H1 (cell line): ENCODE results near the gene KSR2. TPM values are rescaled to one million over a fixed set of nuclear protein-coding genes. Genes with fewer than 3 reads are reported as not detected.

Experiments used
- CTCF ChIA-PET: fragments of 300-600 bp; sonication (Branson Sonifier 250); formaldehyde crosslinking; loops from one replicate; lab custom pipeline; 2021; ENCODE audit not compliant: partially characterized antibody; lab: Charles Lee
- POLR2A ChIA-PET: fragments of 300-600 bp; sonication (Branson Sonifier 250); formaldehyde crosslinking; loops from one replicate; lab custom pipeline; 2021; ENCODE audit warnings: inconsistent platforms; ENCODE audit not compliant: partially characterized antibody; lab: Charles Lee
- DNase-seq, 2 experiments: peaks; one replicate each; pipeline versions ENCODE4 v3.0.0 to v3.0.0-alpha.2; 2010 to 2022; ENCODE audit warnings: low spot score in 2 of 2, low read depth in 1 of 2, mixed read lengths in 1 of 2
- FAIRE-seq: peaks from 2 replicates; lab custom pipeline; 2011; peaks lifted over from hg19 to GRCh38; lab: Jason Lieb, UNC
- H2AFZ ChIP-seq: 2 replicates; pipeline ENCODE4 v1.8.1; 2012; ENCODE audit warnings: low read length, inconsistent platforms
- H2AK5ac ChIP-seq: 2 replicates; pipeline ENCODE4 v1.6.1; 2013; ENCODE audit warnings: low read depth, low read length
- H2BK120ac ChIP-seq: replicated peaks from 2 replicates; pipeline ENCODE3; 2013; ENCODE audit warnings: low read depth, low read length, inconsistent platforms
- H2BK12ac ChIP-seq: 2 replicates; pipeline ENCODE4 v1.6.1; 2013; ENCODE audit warnings: low read depth, low read length
- H2BK15ac ChIP-seq: 2 replicates; pipeline ENCODE4 v1.6.1; 2013; ENCODE audit warnings: low read length
- H2BK20ac ChIP-seq: 2 replicates; pipeline ENCODE4 v1.6.1; 2013; ENCODE audit warnings: low read length
- H2BK5ac ChIP-seq: 2 replicates; pipeline ENCODE4 v1.6.1; 2013; ENCODE audit warnings: low read depth, low read length
- H3K14ac ChIP-seq: 2 replicates; pipeline ENCODE4 v1.6.1; 2013; ENCODE audit warnings: inconsistent platforms; ENCODE audit not compliant: insufficient read length
- H3K18ac ChIP-seq: 2 replicates; pipeline ENCODE4 v1.6.1; 2013; ENCODE audit warnings: low read length; ENCODE audit errors: extremely low read depth
- H3K23ac ChIP-seq: 2 replicates; pipeline ENCODE4 v1.6.1; 2013; ENCODE audit warnings: inconsistent platforms; ENCODE audit not compliant: insufficient read length
- H3K23me2 ChIP-seq: 2 replicates; pipeline ENCODE4 v1.6.1; 2013; ENCODE audit warnings: low read depth, low read length
- H3K27ac ChIP-seq: 2 replicates; pipeline ENCODE4 v1.6.1; 2011; ENCODE audit warnings: low read depth, low read length, inconsistent platforms
- H3K27me3 ChIP-seq, 4 experiments: replicated peaks in 1 of 4; 1 replicate in 1 of 4; 2 replicates in 3 of 4; pipeline versions ENCODE4 v1.6.1 to v1.8.1; 2011 to 2013; ENCODE audit warnings: low read length in 3 of 4, mild to moderate bottlenecking in 3 of 4, inconsistent platforms in 2 of 4, mixed read lengths in 2 of 4, moderate library complexity in 1 of 4; ENCODE audit not compliant: control insufficient read depth in 3 of 4, insufficient read depth in 3 of 4; ENCODE audit errors: extremely low read depth in 1 of 4
- H3K36me3 ChIP-seq, 4 experiments: 2 replicates each; pipeline versions ENCODE4 v1.6.1 to v1.8.1; 2011 to 2013; ENCODE audit warnings: mild to moderate bottlenecking in 4 of 4, low read length in 3 of 4, moderate library complexity in 2 of 4, control low read depth in 1 of 4, inconsistent platforms in 1 of 4; ENCODE audit not compliant: insufficient read depth in 4 of 4, control insufficient read depth in 2 of 4
- H3K4ac ChIP-seq: replicated peaks from 2 replicates; pipeline ENCODE3; 2013; ENCODE audit warnings: low read length, low read depth, mixed read lengths, inconsistent platforms; ENCODE audit not compliant: insufficient read length
- H3K4me1 ChIP-seq, 4 experiments: replicated peaks in 1 of 4; 1 replicate in 1 of 4; 2 replicates in 3 of 4; pipeline versions ENCODE4 v1.6.1 to v1.8.1; 2011 to 2013; ENCODE audit warnings: low read length in 3 of 4, inconsistent platforms in 2 of 4, mixed read lengths in 1 of 4; ENCODE audit not compliant: insufficient read depth in 4 of 4, control insufficient read depth in 3 of 4
- H3K4me2 ChIP-seq, 2 experiments: 2 replicates each; pipeline versions ENCODE4 v1.6.1 to v1.8.1; 2011 to 2013; ENCODE audit warnings: low read depth in 2 of 2, low read length in 2 of 2, control low read depth in 1 of 2, inconsistent platforms in 1 of 2, mild to moderate bottlenecking in 1 of 2; ENCODE audit not compliant: insufficient read depth in 1 of 2
- H3K4me3 ChIP-seq, 4 experiments: fragments of 200-600, 300-600 bp in 1 of 4; sonication (generic), shearing (Covaris generic), sonication (Bioruptor Twin) in 1 of 4; 2 replicates each; pipeline versions ENCODE4 v1.5.1 to v1.8.1; 2011 to 2016; ENCODE audit warnings: low read length in 4 of 4, low read depth in 3 of 4, control low read depth in 2 of 4, inconsistent platforms in 2 of 4, mild to moderate bottlenecking in 2 of 4, mixed read lengths in 1 of 4, moderate library complexity in 1 of 4; ENCODE audit not compliant: insufficient read depth in 2 of 4; ENCODE audit errors: extremely low read depth in 1 of 4
- H3K56ac ChIP-seq: replicated peaks from 2 replicates; pipeline ENCODE3; 2013; ENCODE audit warnings: low read depth, mild to moderate bottlenecking, mixed read lengths, low read length, inconsistent platforms; ENCODE audit not compliant: insufficient read length
- H3K79me1 ChIP-seq: 2 replicates; pipeline ENCODE4 v1.6.1; 2013; ENCODE audit warnings: low read depth, low read length, control low read depth
- H3K79me2 ChIP-seq, 2 experiments: 2 replicates each; pipeline versions ENCODE4 v1.6.1 to v1.8.1; 2012 to 2013; ENCODE audit warnings: low read length in 2 of 2, mild to moderate bottlenecking in 2 of 2, inconsistent platforms in 1 of 2; ENCODE audit not compliant: insufficient read depth in 2 of 2, control insufficient read depth in 1 of 2
- H3K9ac ChIP-seq, 4 experiments: replicated peaks in 1 of 4; 1 replicate in 1 of 4; 2 replicates in 3 of 4; pipeline versions ENCODE4 v1.6.1 to v1.8.1; 2011 to 2013; ENCODE audit warnings: low read depth in 3 of 4, low read length in 3 of 4, control low read depth in 2 of 4, mild to moderate bottlenecking in 2 of 4, moderate library complexity in 2 of 4, inconsistent platforms in 1 of 4; ENCODE audit errors: extremely low read depth in 1 of 4
- H3K9me3 ChIP-seq, 2 experiments: 2 replicates each; pipeline versions ENCODE4 v1.6.1 to v1.8.1; 2012 to 2013; ENCODE audit warnings: mild to moderate bottlenecking in 2 of 2, moderate library complexity in 2 of 2, control low read depth in 1 of 2, inconsistent platforms in 1 of 2, low read depth in 1 of 2, low read length in 1 of 2, mixed read lengths in 1 of 2; ENCODE audit not compliant: insufficient read depth in 2 of 2
- H4K20me1 ChIP-seq, 2 experiments: replicated peaks in 1 of 2; 2 replicates each; pipeline versions ENCODE3 to v1.8.1; 2011 to 2013; ENCODE audit warnings: inconsistent platforms in 2 of 2, low read length in 2 of 2, mild to moderate bottlenecking in 1 of 2; ENCODE audit not compliant: insufficient read depth in 2 of 2, control insufficient read depth in 1 of 2
- H4K5ac ChIP-seq: 2 replicates; pipeline ENCODE4 v1.6.1; 2013; ENCODE audit warnings: low read length, low read depth, mixed read lengths, inconsistent platforms; ENCODE audit not compliant: insufficient read length
- H4K8ac ChIP-seq: 2 replicates; pipeline ENCODE4 v1.8.0; 2013; ENCODE audit warnings: mild to moderate bottlenecking, moderate library complexity, low read length, inconsistent platforms; ENCODE audit not compliant: insufficient read depth; ENCODE audit errors: extremely low read depth
- H4K91ac ChIP-seq: replicated peaks from 2 replicates; pipeline ENCODE3; 2013; ENCODE audit warnings: low read length, mixed read lengths, inconsistent platforms; ENCODE audit not compliant: insufficient read length
- CREB1 ChIP-seq: IDR thresholded peaks from 2 replicates; pipeline ENCODE4 v1.6.1; 2012; ENCODE audit warnings: inconsistent platforms
- JUN ChIP-seq: IDR thresholded peaks from 2 replicates; pipeline ENCODE4 v1.6.1; 2011; ENCODE audit warnings: low read depth, mild to moderate bottlenecking, improper control_type of control experiment, low read length
- KDM5A ChIP-seq: fragments of 200-600 bp; IDR thresholded peaks from 2 replicates; pipeline ENCODE4 v1.7.1; 2012; ENCODE audit warnings: mild to moderate bottlenecking, low read length, inconsistent platforms, mixed read lengths
- NANOG ChIP-seq: IDR thresholded peaks from 2 replicates; pipeline ENCODE4 v1.6.1; 2011; ENCODE audit warnings: low read length, low read depth, mild to moderate bottlenecking, inconsistent platforms; ENCODE audit not compliant: insufficient read depth, poor library complexity, severe bottlenecking
- POLR2A ChIP-seq, 2 experiments: IDR thresholded peaks; 1 replicate in 1 of 2; 2 replicates in 1 of 2; pipeline ENCODE4 v1.6.1; 2011; ENCODE audit warnings: low read depth in 2 of 2, low read length in 2 of 2, mild to moderate bottlenecking in 2 of 2; ENCODE audit errors: control extremely low read depth in 1 of 2
- TAF1 ChIP-seq: IDR thresholded peaks from 2 replicates; pipeline ENCODE4 v1.6.1; 2011; ENCODE audit warnings: mild to moderate bottlenecking, low read depth, low read length
- polyA plus RNA-seq, 7 experiments: library from polyadenylated mRNA; depleted of rRNA in 3 of 7; stranded (reverse) in 5 of 7; unstranded in 2 of 7; fragments of >200 nt in 5 of 7; fragments of 200-250 nt in 2 of 7; gene quantifications; 1 replicate in 5 of 7; 2 replicates in 1 of 7; 4 replicates in 1 of 7; pipeline versions ENCODE4 v1.2.1 to v1.2.3, GENCODE V29; 2011 to 2013; ENCODE audit warnings: missing spikeins in 2 of 7, mixed read lengths in 2 of 7
- total RNA-seq: library from RNA; stranded (reverse); fragmentation: NEBNext Ultra II Directional; extraction: Animal tissue kit (Norgen Biotek cat#: 25700); gene quantifications from 2 replicates; pipeline ENCODE4 v1.2.1, GENCODE V29; 2021

KSR2 gene
- total and polyA plus RNA-seq, 2 of the 8 experiments (the other 6 are each of a cell fraction or from before 2014, with no cell fraction given), result 0.74 to 2.2 TPM

GRCh38 chr12:117861691-117862090, 107.1 kb downstream of the KSR2 start:
- H4K8ac ChIP-seq, result no peak overlapping the region
- no peaks in the 10 kb centered on the region for H3K9me3 ChIP-seq
- no peaks in the 10 kb centered on the region for H3K79me2 ChIP-seq
- H2BK15ac ChIP-seq, result no peak overlapping the region
- no peak for FAIRE-seq
- no peak overlapping the region for H3K4me3 ChIP-seq
- no peak overlapping the region for H2BK5ac ChIP-seq
- DNase-seq, result no peak
- no peak overlapping the region for H3K9ac ChIP-seq
- H2BK20ac ChIP-seq, result no peak overlapping the region
- H3K79me1 ChIP-seq, result no peaks in the 10 kb centered on the region; the same call in 1 of the 2 replicates
- no peak overlapping the region for H3K18ac ChIP-seq
- no peak overlapping the region for H2BK120ac ChIP-seq
- no peak overlapping the region for H3K23ac ChIP-seq
- no peak overlapping the region for H4K91ac ChIP-seq
- H2AFZ ChIP-seq, result no peak overlapping the region
- H3K27me3 ChIP-seq, result no peaks in the 10 kb centered on the region
- no peak overlapping the region for H4K5ac ChIP-seq
- CTCF ChIA-PET, result interaction anchor here (0.7 kb wide), 1 partner anchor 258 kb away, joined by 3 read pairs; no protein-coding TSS in a partner anchor
- no peak overlapping the region for H3K27ac ChIP-seq
- no peaks in the 10 kb centered on the region for H3K36me3 ChIP-seq
- POLR2A ChIA-PET, result interaction anchor here (1.5 kb wide), 1 partner anchor 14 kb away, joined by 3 read pairs; no protein-coding TSS in a partner anchor
- no peaks in the 10 kb centered on the region for H4K20me1 ChIP-seq
- H3K4me2 ChIP-seq, result no peak overlapping the region
- no peak overlapping the region for H2AK5ac ChIP-seq
- no peak overlapping the region for H2BK12ac ChIP-seq
- no peak overlapping the region for H3K56ac ChIP-seq
- H3K23me2 ChIP-seq, result no peaks in the 10 kb centered on the region
- TF ChIP-seq JUN, result no peak
- no peak for TF ChIP-seq TAF1
- no peak for TF ChIP-seq POLR2A (IDR thresholded peaks at IDR 0.05; ENCODE audit: control extremely low read depth in 1 of 2, low read depth in 2 of 2, low read length in 2 of 2)
- TF ChIP-seq KDM5A, result no peak
- TF ChIP-seq NANOG, result no peak
- TF ChIP-seq CREB1, result no peak
- no peak overlapping the region for H3K14ac ChIP-seq
- H3K4ac ChIP-seq, result no peak overlapping the region
- H3K4me1 ChIP-seq, result no peaks in the 10 kb centered on the region
